GM19238 (cell line): Measurements from ENCODE around the gene NOSIP.
A peak's percentile ranks its signal among the peaks of the same experiment; 100 is the strongest.

Experiments used
- DNase-seq: peaks from one replicate; pipeline ENCODE4 v3.0.0; 2011; ENCODE audit warnings: low spot score; ENCODE audit not compliant: insufficient read length

The NOSIP gene

GRCh38 chr19:49549045-49549444 is 31.3 kb downstream of the NOSIP start:
- no peak for DNase-seq

DNA sequence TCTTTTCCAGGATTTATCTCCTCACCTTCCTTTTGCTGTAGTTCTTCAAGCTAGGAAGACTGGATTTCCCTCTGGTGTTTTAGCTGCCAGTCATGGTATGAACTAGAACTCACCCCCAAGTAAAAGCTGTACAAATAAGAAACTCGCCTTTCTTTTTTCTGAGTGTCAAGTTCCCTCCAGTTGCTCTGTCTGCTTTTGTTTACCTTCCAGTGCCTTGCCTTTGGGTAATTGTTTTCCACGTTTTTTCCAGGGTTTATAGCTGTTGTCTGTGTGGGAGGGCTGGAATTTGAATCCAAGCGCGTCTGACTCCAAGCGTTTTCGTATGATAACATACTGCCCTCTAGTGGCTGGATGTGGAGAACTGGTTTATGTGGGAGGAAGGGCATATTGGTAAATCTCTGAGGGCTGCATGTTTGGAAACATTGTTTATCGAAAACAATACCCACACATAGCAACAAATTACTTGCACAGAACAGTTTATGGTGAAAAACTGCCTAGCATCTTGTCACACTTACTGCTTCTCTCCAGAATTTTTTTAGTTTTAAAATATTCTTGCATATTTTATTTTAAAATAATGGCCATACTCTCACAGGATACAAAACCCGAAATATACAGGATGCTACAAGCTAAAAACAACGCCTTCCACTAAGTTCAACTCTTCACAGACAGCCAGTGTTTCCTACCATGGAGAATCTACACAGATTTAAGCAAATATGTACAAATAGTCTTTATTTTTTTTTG is 33.4 kb downstream of the NOSIP start:
- peak; percentile 72 for DNase-seq

GRCh38 chr19:49544154-49544553 is 36.2 kb downstream of the NOSIP start:
- no peak for DNase-seq

- no peak for DNase-seq
These were observed 37.3 kb downstream of the NOSIP start for GRCh38 chr19:49543032-49543431.

- no peak for DNase-seq
These were observed 37.9 kb downstream of the NOSIP start for GRCh38 chr19:49542446-49542845.

GRCh38 chr19:49541914-49542313 is 38.4 kb downstream of the NOSIP start:
- no peak for DNase-seq

- no peak for DNase-seq
These were observed 41.0 kb downstream of the NOSIP start for GRCh38 chr19:49539192-49539952.

- no peak for DNase-seq
These were observed 41.7 kb downstream of the NOSIP start for GRCh38 chr19:49538643-49539042.

GRCh38 chr19:49536921-49537462 is 43.4 kb downstream of the NOSIP start:
- no peak for DNase-seq

DNA sequence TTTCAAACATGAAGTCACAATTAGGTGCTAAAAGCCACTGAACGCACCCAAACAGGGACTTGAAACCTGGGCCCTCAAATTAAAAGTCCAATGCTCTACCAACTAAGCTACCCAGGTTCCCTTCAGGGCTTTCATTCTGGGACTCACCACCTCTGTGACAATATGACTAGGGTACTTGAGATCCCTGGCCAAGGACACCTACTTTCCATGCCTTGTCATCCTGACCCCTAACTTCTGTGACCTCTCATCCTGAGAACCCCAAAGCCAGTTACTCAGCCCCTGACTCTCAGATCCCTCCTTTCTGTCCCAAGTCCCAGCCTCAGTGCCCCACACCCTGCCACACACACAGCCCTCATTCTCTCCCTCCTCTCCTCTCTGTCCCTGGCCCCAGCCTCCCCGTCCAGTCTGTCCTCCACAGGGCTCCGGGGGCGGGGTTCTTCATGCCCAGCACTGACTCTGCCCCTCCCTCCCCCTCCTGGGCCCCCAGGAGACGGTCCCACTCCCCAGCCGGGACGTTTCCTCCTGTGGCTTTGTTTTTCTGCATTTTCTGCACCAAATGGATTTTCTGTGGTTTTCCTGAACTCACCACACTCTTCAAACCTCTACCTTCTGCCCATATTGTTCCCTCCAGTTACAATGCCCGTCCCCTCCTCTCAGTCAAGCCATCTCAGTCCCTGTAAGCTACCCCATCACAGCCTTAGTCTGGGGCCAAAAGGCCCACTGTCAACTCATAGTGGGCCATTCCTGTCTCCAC is 45.5 kb downstream of the NOSIP start:
- no peak for DNase-seq

DNA sequence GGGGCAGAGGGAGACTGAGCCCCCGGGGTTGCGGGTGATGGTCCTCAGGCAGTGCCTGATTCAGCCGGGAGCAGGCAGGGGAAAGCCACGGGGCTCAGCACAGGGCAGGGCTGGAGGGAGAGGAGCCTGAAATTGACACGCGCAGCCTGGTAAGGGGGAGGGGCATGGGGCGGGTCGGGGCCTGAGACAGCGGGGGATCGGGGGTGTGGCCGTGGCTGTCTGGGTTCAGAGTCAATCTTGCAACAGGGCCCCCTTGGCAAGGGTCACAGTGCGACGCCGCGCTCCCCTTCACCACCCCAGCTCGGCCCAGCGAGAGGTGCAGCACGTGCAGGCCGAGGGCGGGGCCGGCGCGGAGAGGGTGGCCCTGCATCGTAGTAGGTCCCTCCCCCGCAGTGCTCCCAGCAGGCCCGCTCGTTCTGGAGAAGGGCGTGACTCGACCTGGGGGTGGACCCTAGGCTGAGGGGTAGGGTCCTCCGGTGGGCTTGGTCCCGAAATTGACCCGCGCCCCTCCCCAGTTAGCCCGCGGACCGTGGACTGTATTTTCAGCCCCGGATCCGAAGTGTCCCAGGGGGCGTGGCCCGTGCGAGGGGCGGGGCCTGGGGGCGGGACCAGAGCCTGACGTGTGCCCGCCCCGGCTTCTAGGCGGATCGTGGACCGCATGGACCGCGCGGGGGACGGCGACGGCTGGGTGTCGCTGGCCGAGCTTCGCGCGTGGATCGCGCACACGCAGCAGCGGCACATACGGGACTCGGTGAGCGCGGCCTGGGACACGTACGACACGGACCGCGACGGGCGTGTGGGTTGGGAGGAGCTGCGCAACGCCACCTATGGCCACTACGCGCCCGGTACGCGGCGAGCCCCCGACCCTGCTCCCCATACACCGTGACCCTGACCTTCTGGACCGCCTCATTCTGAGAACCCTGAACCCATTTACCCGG is 46.5 kb downstream of the NOSIP start:
- DNase-seq: peak; percentile 62

GRCh38 chr19:49530708-49531107 is 49.6 kb downstream of the NOSIP start:
- DNase-seq: no peak

DNA sequence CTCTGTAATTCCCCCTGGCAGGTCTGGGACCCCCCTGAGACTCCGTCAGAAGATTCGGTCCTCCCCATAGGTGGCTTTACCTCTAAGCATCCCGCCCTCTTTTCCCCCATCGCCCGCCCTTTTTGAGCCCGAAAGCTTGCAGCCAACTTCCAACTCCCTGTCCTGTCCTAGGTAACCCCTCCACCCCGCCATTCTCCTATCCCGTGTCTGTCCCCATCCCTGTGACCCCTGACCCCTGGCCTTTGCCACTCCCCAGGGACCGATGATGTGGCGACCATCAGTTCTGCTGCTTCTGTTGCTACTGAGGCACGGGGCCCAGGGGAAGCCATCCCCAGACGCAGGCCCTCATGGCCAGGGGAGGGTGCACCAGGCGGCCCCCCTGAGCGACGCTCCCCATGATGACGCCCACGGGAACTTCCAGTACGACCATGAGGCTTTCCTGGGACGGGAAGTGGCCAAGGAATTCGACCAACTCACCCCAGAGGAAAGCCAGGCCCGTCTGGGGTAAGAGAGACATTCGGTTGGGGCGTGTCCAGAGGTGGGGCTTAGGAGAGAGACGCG is 52.1 kb downstream of the NOSIP start:
- DNase-seq: no peak

GRCh38 chr19:49524812-49525455 is 55.4 kb downstream of the NOSIP start:
- no peak for DNase-seq

DNA sequence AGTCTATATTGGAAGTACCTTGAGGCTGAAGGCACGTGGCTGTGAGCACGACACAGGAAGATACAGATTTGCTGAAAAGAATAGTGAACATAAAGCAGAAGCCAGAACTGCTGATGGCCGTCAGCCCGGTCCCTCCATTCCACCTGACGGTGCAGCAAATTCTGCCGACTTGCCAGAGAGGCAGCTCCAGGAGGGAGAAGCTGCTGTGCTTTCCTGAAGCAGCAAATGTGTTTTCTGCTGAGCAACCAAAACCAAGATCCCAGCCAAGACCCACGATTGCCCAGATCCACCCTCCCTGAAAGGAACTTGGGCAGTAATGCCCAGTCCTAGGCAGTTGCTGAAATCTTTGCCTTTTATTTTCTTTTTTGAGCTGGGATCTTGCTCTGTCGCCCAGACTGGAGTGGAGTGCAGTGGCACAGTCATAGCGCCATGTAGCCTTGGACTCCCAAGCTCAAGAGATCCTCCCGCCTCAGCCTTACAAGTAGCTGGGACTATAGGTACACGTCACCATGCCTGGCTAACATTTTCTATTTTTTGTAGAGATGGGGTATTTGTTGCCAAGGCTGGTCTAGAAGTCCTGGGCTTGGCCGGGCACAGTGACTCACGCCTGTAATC is 59.5 kb downstream of the NOSIP start:
- DNase-seq: no peak

DNA sequence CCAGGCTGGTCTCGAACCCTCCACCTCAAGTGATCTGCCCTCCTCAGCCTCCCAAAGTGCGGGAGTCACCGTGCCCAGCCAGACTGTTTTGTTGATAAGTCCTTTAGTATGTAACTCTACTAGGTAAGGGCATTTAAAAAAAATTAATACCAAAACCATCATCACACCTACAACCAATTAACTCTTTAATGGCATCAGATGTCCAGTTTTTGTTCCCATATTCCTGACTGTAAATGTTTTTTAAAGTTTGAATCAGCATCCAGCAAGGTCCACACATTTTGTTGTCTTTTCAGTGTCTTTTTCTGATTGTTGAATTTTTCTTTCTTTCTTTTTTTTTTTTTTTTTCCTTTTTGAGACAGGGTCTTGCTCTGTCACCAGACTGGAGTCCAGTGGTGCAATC is 62.3 kb downstream of the NOSIP start:
- no peak for DNase-seq

GRCh38 chr19:49515767-49516166 is 64.6 kb downstream of the NOSIP start:
- no peak for DNase-seq

GRCh38 chr19:49514151-49514550 is 66.2 kb downstream of the NOSIP start:
- DNase-seq: no peak

- DNase-seq: no peak
These were observed 66.6 kb downstream of the NOSIP start for GRCh38 chr19:49513746-49514118.
